MM.1S (cell line): ENCODE measurements around the gene FOXD4L1.
"Not testable (repeated sequence)": the region's sequence is repeated elsewhere in the genome, so short reads cannot be mapped to it uniquely, and the experiment has no call there.

Experiments used
- EZH2 ChIP-seq: fragments of 300-600 bp; sonication (generic); optimal IDR thresholded peaks from 2 replicates; pipeline ENCODE3; 2017; ENCODE audit warnings: low read depth, mild to moderate bottlenecking, antibody characterized with exemption, low read length, mixed read lengths
- EZH2phosphoT487 ChIP-seq: fragments of 300-600 bp; sonication (generic); IDR thresholded peaks from 2 replicates; pipeline ENCODE4 v1.6.1; 2018; ENCODE audit warnings: antibody characterized with exemption, low read length
- TF ChIP-seq, protein P1 (sequence below): fragments of 300-600 bp; sonication (generic); IDR thresholded peaks from 2 replicates; pipeline ENCODE4 v1.5.1; 2016; ENCODE audit warnings: antibody characterized with exemption, low read length, mixed read lengths

DNA sequence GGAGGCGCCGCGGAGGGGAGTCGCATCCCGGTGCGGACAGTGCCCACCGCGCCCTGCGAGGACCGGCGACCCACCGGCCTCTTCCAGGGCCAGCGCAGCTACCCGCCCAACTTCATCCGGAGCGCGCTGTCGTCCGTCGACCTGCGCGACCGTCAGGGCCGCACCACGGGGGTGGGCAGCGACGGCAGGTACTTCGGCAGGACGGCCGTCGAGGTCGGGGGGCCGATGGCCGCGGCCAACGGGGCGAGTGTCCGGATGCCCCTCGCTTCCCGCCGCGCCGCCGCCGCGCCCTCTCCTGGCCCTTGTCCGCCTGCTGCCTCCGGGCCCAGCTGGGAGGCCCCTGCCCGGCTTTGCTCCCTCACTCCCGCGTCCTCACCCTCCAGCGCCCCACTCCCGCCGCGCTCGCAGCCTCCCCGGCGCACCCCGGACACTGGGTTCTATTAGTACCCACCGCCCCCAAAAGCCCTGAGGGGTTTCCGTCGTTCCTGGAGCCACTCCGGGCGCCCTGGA, 43.6 kb downstream of the FOXD4L1 start:
- TF ChIP-seq, protein P1, sequence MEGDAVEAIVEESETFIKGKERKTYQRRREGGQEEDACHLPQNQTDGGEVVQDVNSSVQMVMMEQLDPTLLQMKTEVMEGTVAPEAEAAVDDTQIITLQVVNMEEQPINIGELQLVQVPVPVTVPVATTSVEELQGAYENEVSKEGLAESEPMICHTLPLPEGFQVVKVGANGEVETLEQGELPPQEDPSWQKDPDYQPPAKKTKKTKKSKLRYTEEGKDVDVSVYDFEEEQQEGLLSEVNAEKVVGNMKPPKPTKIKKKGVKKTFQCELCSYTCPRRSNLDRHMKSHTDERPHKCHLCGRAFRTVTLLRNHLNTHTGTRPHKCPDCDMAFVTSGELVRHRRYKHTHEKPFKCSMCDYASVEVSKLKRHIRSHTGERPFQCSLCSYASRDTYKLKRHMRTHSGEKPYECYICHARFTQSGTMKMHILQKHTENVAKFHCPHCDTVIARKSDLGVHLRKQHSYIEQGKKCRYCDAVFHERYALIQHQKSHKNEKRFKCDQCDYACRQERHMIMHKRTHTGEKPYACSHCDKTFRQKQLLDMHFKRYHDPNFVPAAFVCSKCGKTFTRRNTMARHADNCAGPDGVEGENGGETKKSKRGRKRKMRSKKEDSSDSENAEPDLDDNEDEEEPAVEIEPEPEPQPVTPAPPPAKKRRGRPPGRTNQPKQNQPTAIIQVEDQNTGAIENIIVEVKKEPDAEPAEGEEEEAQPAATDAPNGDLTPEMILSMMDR, result not testable (repeated sequence)
- not testable (repeated sequence) for TF ChIP-seq EZH2phosphoT487, EZH2
